Activated CD8-positive, alpha-beta memory T cell treated with anti-CD3 and anti-CD28 coated beads, Interleukin-2, amount 10 ng/mL, durations not matched to agents 7 days and 5 days (primary cell): ENCODE data around the gene CPLANE1. TPM values are rescaled to one million over a fixed set of nuclear protein-coding genes. Genes with fewer than 3 reads are reported as not detected.
"Not testable (repeated sequence)": the region's sequence is repeated elsewhere in the genome, so short reads cannot be mapped to it uniquely, and the experiment has no call there.

Experiments
- ATAC-seq: fragments of 150-1000 bp; cut with Tn5 transposase; one replicate; pipeline ENCODE4 v1.10.0; 2021; ENCODE audit warnings: moderate library complexity
- CTCF ChIA-PET: fragments of 350-600 bp; sonication (Branson Sonifier 250); formaldehyde crosslinking; loops from one replicate; lab custom pipeline; 2021; ENCODE audit warnings: antibody characterized with exemption; lab: Charles Lee
- DNase-seq: peaks from one replicate; pipeline ENCODE4 v3.0.0-alpha.2; 2020
- H3K27ac Mint-ChIP-seq: one replicate; pipeline ENCODE4 v1.8.0; 2021; ENCODE audit warnings: mild to moderate bottlenecking, mixed read lengths
- H3K27me3 Mint-ChIP-seq: one replicate; pipeline ENCODE4 v1.8.0; 2021; ENCODE audit warnings: mixed read lengths
- H3K36me3 Mint-ChIP-seq: one replicate; pipeline ENCODE4 v1.8.0; 2021; ENCODE audit warnings: mild to moderate bottlenecking, mixed read lengths
- H3K4me1 Mint-ChIP-seq: one replicate; pipeline ENCODE4 v1.8.0; 2021; ENCODE audit warnings: mixed read lengths
- H3K4me3 Mint-ChIP-seq: one replicate; pipeline ENCODE4 v1.8.0; 2021; ENCODE audit warnings: mild to moderate bottlenecking, moderate library complexity, mixed read lengths
- H3K9me3 Mint-ChIP-seq: one replicate; pipeline ENCODE4 v1.8.0; 2022; ENCODE audit warnings: low read depth, mixed read lengths
- total RNA-seq, 2 experiments: library from RNA; stranded (reverse); gene quantifications; one replicate each; pipeline ENCODE4 v1.2.3, GENCODE V29; 2021

The CPLANE1 gene
- total RNA-seq, 2 experiments from 2014 or later: 8.0 to 9.3 TPM

DNA sequence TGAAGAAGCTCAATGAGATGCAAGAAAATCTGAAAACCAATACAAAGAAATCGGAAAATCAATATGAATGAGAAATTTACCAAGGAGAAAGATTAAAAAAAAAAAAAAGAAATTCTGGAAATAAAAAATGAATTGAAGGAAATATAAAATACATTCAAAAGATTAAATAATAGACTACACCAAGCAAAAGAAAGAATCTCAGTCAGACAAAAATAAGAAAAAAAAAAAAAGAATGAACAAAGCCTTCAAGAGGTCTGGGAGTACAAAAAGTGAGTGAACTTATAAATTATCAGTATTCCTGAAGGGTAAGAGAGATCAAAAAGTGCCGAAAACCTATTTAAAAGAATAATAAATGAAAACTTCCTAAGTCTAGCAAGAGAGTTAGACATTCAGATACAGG is 14.9 kb downstream of the CPLANE1 start:
- ATAC-seq: no peak
- Mint-ChIP-seq H3K9me3 (peaks cover 15% of the 10 kb centered on the region), H3K4me1 (no peaks in the 10 kb centered on the region), H3K4me3 (no peak overlapping the region), H3K27me3 (no peaks in the 10 kb centered on the region), H3K36me3 (peaks cover 44% of the 10 kb centered on the region), H3K27ac (no peak overlapping the region)
- CTCF ChIA-PET: no interaction called here
- no peak for DNase-seq

GRCh38 chr5:37226377-37226776 is 22.8 kb downstream of the CPLANE1 start:
- Mint-ChIP-seq H3K4me1 (no peaks in the 10 kb centered on the region), H3K4me3 (no peak overlapping the region), H3K36me3 (peaks cover 15% of the 10 kb centered on the region), H3K27me3 (no peaks in the 10 kb centered on the region), H3K27ac (no peak overlapping the region), H3K9me3 (no peaks in the 10 kb centered on the region)
- no peak for ATAC-seq
- CTCF ChIA-PET: interaction anchor here (0.8 kb wide), 1 partner anchor 8 kb away, joined by 3 read pairs; no protein-coding TSS in a partner anchor
- DNase-seq: no peak

- no peak for DNase-seq
- Mint-ChIP-seq H3K4me3 (no peak overlapping the region), H3K36me3 (peaks cover 20% of the 10 kb centered on the region), H3K4me1 (no peaks in the 10 kb centered on the region), H3K27ac (no peak overlapping the region), H3K9me3 (no peaks in the 10 kb centered on the region), H3K27me3 (no peaks in the 10 kb centered on the region)
- no peak for ATAC-seq
- CTCF ChIA-PET: no interaction called here
These were observed 27.0 kb downstream of the CPLANE1 start for GRCh38 chr5:37222181-37222580.

DNA sequence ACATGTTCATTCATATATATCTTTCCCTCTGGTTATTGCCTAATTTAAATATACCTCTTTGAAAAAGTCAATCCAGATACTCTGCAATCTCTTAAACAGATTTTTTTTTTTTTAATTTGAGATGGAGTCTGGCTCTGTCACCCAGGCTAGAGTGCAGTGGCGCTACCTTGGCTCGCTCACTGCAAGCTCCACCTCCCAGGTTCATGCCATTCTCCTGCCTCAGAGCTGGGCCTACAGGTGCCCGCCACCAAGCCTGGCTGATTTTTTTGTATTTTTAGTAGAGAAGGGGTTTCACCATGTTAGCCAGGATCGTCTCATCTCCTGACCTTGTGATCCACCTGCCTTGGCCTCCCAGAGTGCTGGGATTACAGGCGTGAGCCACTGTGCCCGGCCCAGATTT is 28.8 kb downstream of the CPLANE1 start:
- DNase-seq, H3K27ac Mint-ChIP-seq, H3K4me3 Mint-ChIP-seq, CTCF ChIA-PET, H3K4me1 Mint-ChIP-seq, ATAC-seq, H3K9me3 Mint-ChIP-seq, H3K27me3 Mint-ChIP-seq: not testable (repeated sequence)
- peaks cover 17% of the 10 kb centered on the region for H3K36me3 Mint-ChIP-seq

GRCh38 chr5:37219384-37219783 is 29.8 kb downstream of the CPLANE1 start:
- CTCF ChIA-PET, H3K27ac Mint-ChIP-seq, ATAC-seq, DNase-seq, H3K27me3 Mint-ChIP-seq, H3K9me3 Mint-ChIP-seq, H3K4me3 Mint-ChIP-seq, H3K4me1 Mint-ChIP-seq: not testable (repeated sequence)
- H3K36me3 Mint-ChIP-seq: peaks cover 13% of the 10 kb centered on the region

GRCh38 chr5:37217976-37218375 is 31.2 kb downstream of the CPLANE1 start:
- CTCF ChIA-PET: interaction anchor here (1.2 kb wide), 1 partner anchor 8 kb away, joined by 3 read pairs; no protein-coding TSS in a partner anchor
- no peaks in the 10 kb centered on the region for H3K9me3 Mint-ChIP-seq
- peaks cover 12% of the 10 kb centered on the region for H3K36me3 Mint-ChIP-seq
- DNase-seq (no peak), ATAC-seq (no peak)
- no peak overlapping the region for H3K4me3 Mint-ChIP-seq
- no peaks in the 10 kb centered on the region for H3K27me3 Mint-ChIP-seq
- H3K4me1 Mint-ChIP-seq: peaks cover 7% of the 10 kb centered on the region
- no peak overlapping the region for H3K27ac Mint-ChIP-seq

- H3K9me3 Mint-ChIP-seq: no peaks in the 10 kb centered on the region
- H3K27me3 Mint-ChIP-seq: no peaks in the 10 kb centered on the region
- ATAC-seq (peak; percentile 63), DNase-seq (no peak)
- H3K36me3 Mint-ChIP-seq: peaks cover 11% of the 10 kb centered on the region
- no peak overlapping the region for H3K4me3 Mint-ChIP-seq
- H3K4me1 Mint-ChIP-seq: peaks cover 10% of the 10 kb centered on the region
- CTCF ChIA-PET: interaction anchor here (1.2 kb wide), 1 partner anchor 13 kb away, joined by 4 read pairs; no protein-coding TSS in a partner anchor
- peak overlapping the region; percentile 60 for H3K27ac Mint-ChIP-seq
These were observed 34.6 kb downstream of the CPLANE1 start for GRCh38 chr5:37214550-37214949.

DNA sequence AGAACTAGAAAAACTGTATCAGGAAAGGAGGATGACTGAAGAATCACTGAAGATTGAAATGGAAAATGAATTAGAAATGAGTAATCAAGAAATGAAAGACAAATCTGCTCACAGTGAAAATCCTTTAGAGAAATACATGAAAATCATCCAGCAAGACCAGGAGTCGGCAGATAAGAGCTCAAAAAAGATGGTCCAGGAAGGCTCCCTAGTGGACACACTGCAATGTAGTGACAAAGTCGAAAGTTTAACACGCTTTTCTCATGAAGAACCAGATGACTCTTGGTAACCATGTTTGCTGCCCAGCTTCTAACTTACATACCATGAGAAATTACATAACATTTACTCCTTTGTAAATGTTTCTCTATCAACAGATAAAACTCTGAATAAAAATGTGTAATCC is 37.1 kb downstream of the CPLANE1 start:
- Mint-ChIP-seq H3K27me3 (no peaks in the 10 kb centered on the region), H3K9me3 (no peaks in the 10 kb centered on the region), H3K4me1 (peaks cover 19% of the 10 kb centered on the region), H3K27ac (no peak overlapping the region), H3K4me3 (no peak overlapping the region), H3K36me3 (peaks cover 11% of the 10 kb centered on the region)
- ATAC-seq: no peak
- no peak for DNase-seq
- CTCF ChIA-PET: no interaction called here

- DNase-seq: no peak
- Mint-ChIP-seq H3K27ac (no peak overlapping the region), H3K9me3 (no peaks in the 10 kb centered on the region), H3K27me3 (no peaks in the 10 kb centered on the region), H3K4me1 (peaks cover 19% of the 10 kb centered on the region), H3K36me3 (peaks cover 11% of the 10 kb centered on the region), H3K4me3 (no peak overlapping the region)
- ATAC-seq: no peak
- CTCF ChIA-PET: no interaction called here
These were observed 37.5 kb downstream of the CPLANE1 start for GRCh38 chr5:37211661-37212060.

GRCh38 chr5:37208883-37209797 is 40.0 kb downstream of the CPLANE1 start:
- DNase-seq (peak; percentile 44), ATAC-seq (peak; percentile 80)
- H3K27me3 Mint-ChIP-seq: no peaks in the 10 kb centered on the region
- no peaks in the 10 kb centered on the region for H3K9me3 Mint-ChIP-seq
- CTCF ChIA-PET: interaction anchor here (1.9 kb wide), 1 partner anchor 10 kb away, joined by 6 read pairs; no protein-coding TSS in a partner anchor
- peak overlapping the region; percentile 78 for H3K4me3 Mint-ChIP-seq
- peaks cover 13% of the 10 kb centered on the region for H3K36me3 Mint-ChIP-seq
- peaks cover 12% of the 10 kb centered on the region for H3K4me1 Mint-ChIP-seq
- H3K27ac Mint-ChIP-seq: peak overlapping the region; percentile 80

- ATAC-seq (no peak), DNase-seq (no peak)
- no peak overlapping the region for H3K4me3 Mint-ChIP-seq
- peaks cover 13% of the 10 kb centered on the region for H3K36me3 Mint-ChIP-seq
- CTCF ChIA-PET: no interaction called here
- no peaks in the 10 kb centered on the region for H3K9me3 Mint-ChIP-seq
- no peak overlapping the region for H3K27ac Mint-ChIP-seq
- peaks cover 12% of the 10 kb centered on the region for H3K4me1 Mint-ChIP-seq
- no peaks in the 10 kb centered on the region for H3K27me3 Mint-ChIP-seq
These were observed 41.4 kb downstream of the CPLANE1 start for GRCh38 chr5:37207802-37208201.

DNA sequence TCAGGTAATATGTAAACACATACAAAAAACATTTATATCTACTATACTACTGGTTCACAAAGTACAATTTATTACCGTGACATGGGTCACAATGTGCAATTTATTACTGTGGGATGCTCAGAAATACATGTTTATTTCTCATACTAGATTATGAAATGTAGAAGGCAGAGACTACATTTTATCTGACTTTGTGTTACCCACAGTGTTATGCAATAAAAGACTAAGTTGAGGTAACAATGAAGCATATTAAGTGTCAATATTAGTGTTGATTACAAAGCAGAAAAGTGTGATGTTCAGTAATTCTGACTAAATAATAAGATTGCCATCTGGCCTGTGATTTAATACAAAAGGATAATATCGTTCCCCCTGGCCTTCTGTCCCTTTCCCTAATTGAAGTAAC is 42.4 kb downstream of the CPLANE1 start:
- Mint-ChIP-seq H3K27me3 (no peaks in the 10 kb centered on the region), H3K4me3 (no peak overlapping the region), H3K9me3 (no peaks in the 10 kb centered on the region), H3K4me1 (peaks cover 12% of the 10 kb centered on the region), H3K27ac (no peak overlapping the region), H3K36me3 (peaks cover 8% of the 10 kb centered on the region)
- CTCF ChIA-PET: no interaction called here
- DNase-seq: no peak
- no peak for ATAC-seq

DNA sequence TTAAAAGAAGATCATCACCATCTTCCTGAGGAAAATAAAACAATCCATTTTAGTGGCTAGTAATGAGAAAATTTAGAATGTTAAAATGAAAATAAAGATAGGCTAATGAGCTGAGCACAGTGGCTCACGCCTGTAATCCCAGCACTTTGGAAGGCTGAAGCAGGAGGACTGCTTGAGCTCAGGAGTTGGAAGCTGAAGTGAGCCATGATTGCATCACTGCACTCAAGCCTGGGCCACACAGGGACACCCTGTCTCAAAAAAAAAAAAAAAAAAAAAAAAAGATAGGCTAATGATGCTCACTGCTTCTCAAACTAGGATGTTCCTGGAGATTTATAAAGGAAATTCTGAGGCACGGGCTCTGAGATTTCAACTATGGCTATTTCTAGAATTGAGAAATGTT is 50.3 kb downstream of the CPLANE1 start:
- CTCF ChIA-PET: interaction anchor here (0.6 to 1.5 kb wide), 2 partner anchors 10 to 1582 kb away, joined by 3 to 6 read pairs; no protein-coding TSS in a partner anchor
- DNase-seq: no peak
- H3K4me3 Mint-ChIP-seq: no peak overlapping the region
- no peak for ATAC-seq
- no peaks in the 10 kb centered on the region for H3K9me3 Mint-ChIP-seq
- H3K4me1 Mint-ChIP-seq: peaks cover 19% of the 10 kb centered on the region
- H3K27ac Mint-ChIP-seq: peak overlapping the region; percentile 19
- no peaks in the 10 kb centered on the region for H3K27me3 Mint-ChIP-seq
- peaks cover 22% of the 10 kb centered on the region for H3K36me3 Mint-ChIP-seq

- Mint-ChIP-seq H3K4me3 (peak overlapping the region; percentile 68), H3K9me3 (no peaks in the 10 kb centered on the region), H3K36me3 (peaks cover 22% of the 10 kb centered on the region), H3K27me3 (no peaks in the 10 kb centered on the region), H3K4me1 (peaks cover 19% of the 10 kb centered on the region), H3K27ac (peak overlapping the region; percentile 88)
- DNase-seq (no peak), ATAC-seq (peak; percentile 56)
- CTCF ChIA-PET: interaction anchor here (1.1 to 1.5 kb wide), 3 partner anchors 11 to 51 kb away, joined by 3 to 6 read pairs (median 4); partner anchors contain the start of gene CPLANE1
These were observed 51.1 kb downstream of the CPLANE1 start for GRCh38 chr5:37198061-37198460.
